GM12865 (cell line): ENCODE data around the gene DYRK4.

Experiments used
- DNase-seq: peaks from one replicate; pipeline ENCODE4 v3.0.0; 2010; ENCODE audit warnings: low read depth
- H3K4me3 ChIP-seq: 2 replicates; pipeline ENCODE4 v1.5.1; 2011; ENCODE audit warnings: mild to moderate bottlenecking, low read depth, low read length, control low read depth
- TF ChIP-seq, protein P1 (sequence below): IDR thresholded peaks from 2 replicates; pipeline ENCODE4 v1.5.1; 2011; ENCODE audit warnings: low read length, control low read depth, low read depth, inconsistent platforms; ENCODE audit not compliant: insufficient read depth; ENCODE audit errors: missing control alignments

The DYRK4 gene

DNA sequence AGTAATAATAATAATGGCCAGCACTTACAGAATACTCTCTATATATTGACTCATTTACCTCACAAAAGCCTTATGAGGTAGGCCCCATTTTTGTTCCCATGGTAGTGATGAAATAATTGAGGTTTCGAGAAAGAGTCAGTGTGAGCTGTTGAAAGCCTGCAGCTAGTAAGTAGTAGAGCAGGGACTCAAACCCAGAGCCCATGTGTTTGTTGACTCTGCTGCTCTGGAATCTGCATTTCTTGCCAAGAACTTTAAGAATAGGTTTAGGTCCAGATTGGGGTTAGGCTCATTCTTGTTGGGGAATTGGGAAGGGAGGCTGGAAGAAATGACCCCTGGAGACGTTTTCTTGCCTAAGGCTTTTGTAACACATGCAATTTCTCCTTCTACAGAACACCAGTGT is 27.9 kb downstream of the DYRK4 start:
- DNase-seq = no peak
- TF ChIP-seq, protein P1, sequence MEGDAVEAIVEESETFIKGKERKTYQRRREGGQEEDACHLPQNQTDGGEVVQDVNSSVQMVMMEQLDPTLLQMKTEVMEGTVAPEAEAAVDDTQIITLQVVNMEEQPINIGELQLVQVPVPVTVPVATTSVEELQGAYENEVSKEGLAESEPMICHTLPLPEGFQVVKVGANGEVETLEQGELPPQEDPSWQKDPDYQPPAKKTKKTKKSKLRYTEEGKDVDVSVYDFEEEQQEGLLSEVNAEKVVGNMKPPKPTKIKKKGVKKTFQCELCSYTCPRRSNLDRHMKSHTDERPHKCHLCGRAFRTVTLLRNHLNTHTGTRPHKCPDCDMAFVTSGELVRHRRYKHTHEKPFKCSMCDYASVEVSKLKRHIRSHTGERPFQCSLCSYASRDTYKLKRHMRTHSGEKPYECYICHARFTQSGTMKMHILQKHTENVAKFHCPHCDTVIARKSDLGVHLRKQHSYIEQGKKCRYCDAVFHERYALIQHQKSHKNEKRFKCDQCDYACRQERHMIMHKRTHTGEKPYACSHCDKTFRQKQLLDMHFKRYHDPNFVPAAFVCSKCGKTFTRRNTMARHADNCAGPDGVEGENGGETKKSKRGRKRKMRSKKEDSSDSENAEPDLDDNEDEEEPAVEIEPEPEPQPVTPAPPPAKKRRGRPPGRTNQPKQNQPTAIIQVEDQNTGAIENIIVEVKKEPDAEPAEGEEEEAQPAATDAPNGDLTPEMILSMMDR = no peak

DNA sequence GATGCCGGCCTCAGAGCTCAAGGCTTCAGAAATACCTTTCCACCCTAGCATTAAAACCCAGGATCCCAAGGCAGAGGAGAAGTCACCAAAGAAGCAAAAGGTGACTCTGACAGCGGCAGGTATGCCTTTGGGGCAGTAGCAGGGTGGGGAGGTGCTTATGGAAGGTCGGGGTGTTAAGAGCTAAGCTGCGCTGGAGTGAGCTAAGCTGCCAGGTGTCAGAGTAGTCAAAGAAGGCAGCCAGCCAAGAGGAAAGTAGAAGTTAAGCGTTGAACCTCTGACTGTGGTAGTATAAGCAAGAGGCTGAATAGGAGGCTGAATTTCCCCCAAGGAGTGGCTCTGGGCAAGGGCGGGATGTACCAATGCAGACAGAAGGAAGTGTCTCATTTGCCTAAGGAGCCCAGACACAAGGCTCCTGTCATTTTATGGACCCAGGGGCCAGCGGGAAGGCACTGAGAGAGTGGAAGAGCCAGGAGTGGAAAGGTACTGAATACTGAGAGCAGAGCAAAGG is 29.2 kb downstream of the DYRK4 start:
- no peak for DNase-seq
- H3K4me3 ChIP-seq = no peak overlapping the region
- TF ChIP-seq, protein P1 = no peak

More for the DNA sequence above, 27.9 kb downstream of the DYRK4 start:
- H3K4me3 ChIP-seq = no peak overlapping the region

DNA sequence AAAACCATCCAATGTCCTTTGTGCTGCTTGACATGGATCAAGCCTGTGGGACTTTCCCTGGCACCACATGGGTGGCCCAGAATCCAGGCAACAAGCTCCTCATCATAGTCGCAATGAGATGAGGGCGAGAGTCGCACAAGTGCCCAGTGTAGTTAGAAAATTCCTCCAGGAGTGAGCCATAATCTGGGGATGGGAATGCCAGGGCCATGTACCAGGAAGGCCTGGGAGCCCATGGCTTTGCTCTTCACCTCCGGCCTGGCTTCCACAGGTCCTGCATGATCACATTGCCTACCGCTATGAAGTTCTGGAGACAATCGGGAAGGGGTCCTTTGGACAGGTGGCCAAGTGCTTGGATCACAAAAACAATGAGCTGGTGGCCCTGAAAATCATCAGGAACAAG is 33.9 kb downstream of the DYRK4 start:
- DNase-seq = no peak
- H3K4me3 ChIP-seq = no peak overlapping the region
- TF ChIP-seq, protein P1 = no peak

DNA sequence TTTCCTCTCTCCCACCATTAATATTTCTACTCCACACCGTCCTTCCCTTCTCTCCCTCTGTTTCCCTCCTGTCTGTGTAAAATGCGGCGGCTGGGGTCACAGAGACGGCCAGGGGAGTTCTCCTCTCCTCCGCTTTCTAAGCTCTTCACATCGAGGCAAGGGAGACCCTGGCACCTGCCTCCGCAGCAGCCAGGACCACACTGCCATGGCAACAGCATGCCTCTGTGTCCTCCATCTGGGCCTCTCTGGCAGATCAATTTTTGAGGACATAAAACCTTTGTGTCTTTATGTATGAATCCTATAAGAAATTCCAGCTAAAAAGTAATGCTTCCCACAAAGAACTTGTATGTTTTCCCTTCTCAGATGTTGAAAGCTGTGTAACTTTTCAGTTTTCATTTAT is 41.4 kb downstream of the DYRK4 start:
- DNase-seq = no peak
- TF ChIP-seq, protein P1 = no peak
- H3K4me3 ChIP-seq = no peak overlapping the region

DNA sequence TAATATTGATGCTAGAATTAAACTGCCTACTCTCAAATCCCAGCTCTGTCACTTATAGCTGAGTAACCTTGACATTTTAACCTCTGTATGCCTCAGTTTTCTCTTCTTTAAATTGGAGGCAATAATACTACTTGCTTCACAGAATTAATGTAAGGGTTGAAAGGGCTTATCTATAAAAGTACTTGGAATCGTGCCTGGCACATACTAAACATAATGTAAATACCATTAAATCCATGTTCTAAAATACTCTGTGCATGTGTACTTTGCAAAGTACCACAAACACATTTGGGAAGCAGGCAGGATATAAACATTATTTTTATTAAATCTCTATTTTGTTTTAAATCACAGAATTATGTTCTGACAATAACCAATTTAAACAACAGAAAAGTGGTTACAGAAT is 41.9 kb downstream of the DYRK4 start:
- DNase-seq = no peak
- no peak overlapping the region for H3K4me3 ChIP-seq
- TF ChIP-seq, protein P1 = no peak

DNA sequence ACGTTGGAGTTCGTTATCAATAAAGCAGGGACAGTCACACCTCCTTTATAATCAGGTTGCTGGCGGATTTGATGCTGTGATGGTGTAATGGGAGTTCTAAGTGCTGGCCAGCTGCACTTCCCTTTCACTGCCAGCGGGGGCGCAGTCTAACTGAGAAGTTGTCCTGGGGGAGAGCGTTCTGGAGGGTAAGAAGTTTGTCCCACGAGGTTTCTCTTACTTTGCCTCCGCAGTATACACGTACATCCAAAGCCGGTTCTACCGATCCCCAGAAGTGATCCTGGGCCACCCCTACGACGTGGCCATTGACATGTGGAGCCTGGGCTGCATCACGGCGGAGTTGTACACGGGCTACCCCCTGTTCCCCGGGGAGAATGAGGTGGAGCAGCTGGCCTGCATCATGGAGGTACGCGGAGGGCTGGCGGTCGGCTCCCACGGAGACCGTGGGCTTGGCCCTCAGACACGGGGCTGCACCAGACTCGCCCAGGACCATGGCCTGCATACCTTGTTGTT is 42.7 kb downstream of the DYRK4 start:
- TF ChIP-seq, protein P1 = peak; percentile 99
- H3K4me3 ChIP-seq = peak overlapping the region; percentile 91
- peak; percentile 92 for DNase-seq

DNA sequence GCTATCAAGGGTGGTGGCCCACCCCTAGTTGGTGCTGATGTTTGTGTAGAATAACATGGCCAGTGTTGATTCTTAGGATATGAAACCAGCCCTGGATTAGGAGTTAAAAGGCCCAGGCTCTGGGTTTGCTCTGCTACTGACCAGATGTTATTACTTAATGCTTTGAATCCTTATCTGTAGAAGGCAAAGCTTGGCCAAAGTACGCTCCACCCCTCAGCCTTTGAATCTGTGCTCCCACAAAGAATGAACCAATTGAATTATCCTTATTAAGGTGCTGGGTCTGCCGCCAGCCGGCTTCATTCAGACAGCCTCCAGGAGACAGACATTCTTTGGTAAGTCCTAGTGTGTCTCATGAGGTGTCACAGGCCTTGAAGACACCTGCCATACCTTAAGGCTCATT is 45.0 kb downstream of the DYRK4 start:
- no peak overlapping the region for H3K4me3 ChIP-seq
- TF ChIP-seq, protein P1 = no peak
- no peak for DNase-seq
